Heart right ventricle (tissue), 16 donors: ENCODE data around the gene ADARB2. TPM values are rescaled to one million over a fixed set of nuclear protein-coding genes. Genes with fewer than 3 reads are reported as not detected.

Source experiments
- ATAC-seq, 8 donors: fragments of 200-7000 bp; cut with Tn5 transposase; one replicate each; pipeline ENCODE4 v1.9.1; 2020; ENCODE audit warnings: mild to moderate bottlenecking in 8 of 8, moderate library complexity in 8 of 8, moderate number of reproducible peaks in 1 of 8
- DNase-seq, 2 donors: peaks; one replicate each; pipeline ENCODE4 v3.0.0-alpha.2; 2020
- H3K27ac ChIP-seq, 10 donors: fragments of 200-600 bp; sonication (generic) in 2 of 10; one replicate each; pipeline versions ENCODE4 v1.5.0 to v1.8.0; 2020 to 2022; ENCODE audit warnings: mild to moderate bottlenecking in 3 of 10
- H3K27me3 ChIP-seq, 7 donors: fragments of 200-600 bp; one replicate each; pipeline ENCODE4 v1.8.0; 2021 to 2022; ENCODE audit warnings: mild to moderate bottlenecking in 2 of 7
- H3K36me3 ChIP-seq, 9 donors: fragments of 200-600 bp; sonication (generic) in 1 of 9; one replicate each; pipeline versions ENCODE4 v1.5.0 to v1.8.0; 2020 to 2022; ENCODE audit warnings: mild to moderate bottlenecking in 2 of 9
- H3K4me1 ChIP-seq, 9 donors: fragments of 200-600 bp; sonication (generic) in 1 of 9; one replicate each; pipeline versions ENCODE4 v1.5.0 to v1.8.0; 2020 to 2022; ENCODE audit warnings: mild to moderate bottlenecking in 4 of 9
- H3K4me3 ChIP-seq, 10 donors: fragments of 200-600 bp; sonication (generic) in 2 of 10; one replicate each; pipeline versions ENCODE4 v1.5.0 to v1.8.0; 2020 to 2022; ENCODE audit warnings: mild to moderate bottlenecking in 7 of 10, moderate library complexity in 2 of 10
- H3K9me3 ChIP-seq, 11 donors: fragments of 200-600 bp in 10 of 11; sonication (generic) in 2 of 11; one replicate each; pipeline versions ENCODE4 v1.5.0 to v1.8.0; 2013 to 2022; ENCODE audit warnings: mild to moderate bottlenecking in 2 of 11, control low read depth in 1 of 11, moderate library complexity in 1 of 11
- CTCF ChIP-seq, 9 donors: fragments of 200-600 bp; sonication (generic) in 2 of 9; IDR thresholded peaks; one replicate each; pipeline versions ENCODE4 v1.5.0 to v1.8.0; 2021 to 2022; ENCODE audit warnings: antibody characterized with exemption in 9 of 9, mild to moderate bottlenecking in 5 of 9, moderate library complexity in 1 of 9
- WGBS, 2 donors: extraction: QIAGEN DNeasy Blood & Tissue Kit; methylation state at CpG; one replicate each; pipeline ENCODE4 v1.1.7; 2013; ENCODE audit warnings: inconsistent platforms in 1 of 2; 5-methylcytosine and 5-hydroxymethylcytosine counted together
- intact Hi-C, 10 donors: fragments of 100-400 bp; cut with DNase I; formaldehyde crosslinking; loops; one replicate each; pipeline versions ENCODE4 v1.11.1 to v1.14.2; 2022
- polyA plus RNA-seq, 2 donors: library from polyadenylated mRNA; stranded (reverse); fragments of 200-250 nt; gene quantifications; one replicate each; pipeline ENCODE4 v1.2.3, GENCODE V29; 2013
- total RNA-seq, 10 donors: library from RNA; stranded (reverse); fragmentation: NEBNext Ultra II Directional in 3 of 10; extraction: Animal tissue kit (Norgen Biotek cat#: 25700) in 3 of 10; gene quantifications; one replicate each; pipeline versions ENCODE4 v1.2.1 to v1.2.4, GENCODE V29; 2021 to 2023
- donor health status: Arrhythmogenic right ventricular cardiomyopathy.
- donor health status: ischemic (EF 13 %, LVEDD 7.1; RV severe dilation, severe dysfunction).
- donor health status: healthy with polysubstance abuse.
- donor health status: DM: no; HTN: yes; CAD: no.
- donor health status: DM: no; HTN: no; CAD: no.
- donor health status: ischemic (EF 25% LVEDD 6.9; RV normal size, moderate dysfunction).
- donor health status: ischemic (EF 25% LVEDD 5.7; RV mildly dilated, moderate dysfunction).
- donor health status: healthy.
- donor health status: DM: yes; HTN: yes; CAD: no.
- donor health status: Ischemic cardiomyopathy.
- donor health status: ischemic (EF 35%, LVEDD 5.7; RV mildly dilated, moderate dysfunction).
- donor health status: nonischemic (EF 11% LVEDD 7.7; RV severe dilation, severe dysfunction).
- donor health status: DM: yes; HTN: yes; CAD: no.
- donor health status: PGD.
- donor health status: ischemic (EF 29% LVEDD 5.4; RV normal size, mild dysfunction).
- donor health status: nonischemic (EF 23%, LVEDD 6.1; RV moderate dilation, normal function).

The ADARB2 gene
- total and polyA plus RNA-seq, 12 donors = 0.08 to 0.47 (median 0.17) TPM; not detected in 2

GRCh38 chr10:1315178-1315577 is 422.1 kb downstream of the ADARB2 start:
- Histone ChIP-seq H3K9me3 (no peaks in the 10 kb centered on the region), H3K27ac (no peak overlapping the region), H3K4me3 (no peak overlapping the region), H3K27me3 (peaks cover 0 to 37% (median 3%) of the 10 kb centered on the region in 7 donors), H3K4me1 (no peaks in the 10 kb centered on the region), H3K36me3 (no peaks in the 10 kb centered on the region)
- intact Hi-C loops = no loop called here
- no peak for TF ChIP-seq CTCF (IDR thresholded peaks at IDR 0.05)
- DNase-seq = no peak
- no peak for ATAC-seq
- 89 to 90% methylated on average over 10 of the region's 10 CpGs for WGBS, 2 donors

- Histone ChIP-seq H3K36me3 (no peaks in the 10 kb centered on the region), H3K27me3 (peaks cover 0 to 37% (median 3%) of the 10 kb centered on the region in 7 donors), H3K4me1 (no peaks in the 10 kb centered on the region), H3K4me3 (no peak overlapping the region), H3K9me3 (no peaks in the 10 kb centered on the region), H3K27ac (no peak overlapping the region)
- no peak for DNase-seq
- 89 to 90% methylated on average over 7 of the region's 7 CpGs for WGBS, 2 donors
- no peak for TF ChIP-seq CTCF (IDR thresholded peaks at IDR 0.05)
- no peak for ATAC-seq
- intact Hi-C loops = no loop called here
These were observed 425.6 kb downstream of the ADARB2 start for GRCh38 chr10:1311726-1312125.

GRCh38 chr10:1310271-1310789 is 427.0 kb downstream of the ADARB2 start:
- Histone ChIP-seq H3K4me3 (no peak overlapping the region), H3K9me3 (peaks cover 0 to 4% (median 0%) of the 10 kb centered on the region in 11 donors), H3K4me1 (no peaks in the 10 kb centered on the region), H3K27ac (no peak overlapping the region), H3K36me3 (no peaks in the 10 kb centered on the region), H3K27me3 (peaks cover 0 to 35% (median 3%) of the 10 kb centered on the region in 7 donors)
- no peak for TF ChIP-seq CTCF (IDR thresholded peaks at IDR 0.05)
- WGBS, 2 donors = 39 to 43% methylated on average over 9 of the region's 9 CpGs
- ATAC-seq (no peak), DNase-seq (no peak)
- intact Hi-C loops = no loop called here

- TF ChIP-seq CTCF (IDR thresholded peaks at IDR 0.05) = no peak
- Histone ChIP-seq H3K27me3 (peaks cover 0 to 30% (median under 1%) of the 10 kb centered on the region in 7 donors), H3K9me3 (peaks cover 0 to 4% (median 0%) of the 10 kb centered on the region in 11 donors), H3K4me1 (no peaks in the 10 kb centered on the region), H3K27ac (no peak overlapping the region), H3K4me3 (no peak overlapping the region), H3K36me3 (no peaks in the 10 kb centered on the region)
- intact Hi-C loops = no loop called here
- ATAC-seq = no peak
- 54 to 61% methylated on average over 7 of the region's 7 CpGs for WGBS, 2 donors
- no peak for DNase-seq
These were observed 427.6 kb downstream of the ADARB2 start for GRCh38 chr10:1309617-1310270.
